DND-41 (cell line): ENCODE results near the gene LSM8.

ENCODE experiments used
- ATAC-seq: fragments of 200-7000 bp; cut with Tn5 transposase; 3 replicates; pipeline ENCODE4 v1.9.1; 2021; ENCODE audit warnings: low read depth; ENCODE audit not compliant: insufficient read depth
- DNase-seq: peaks from one replicate; pipeline ENCODE4 v3.0.0-alpha.2; 2020
- H2AFZ ChIP-seq: 2 replicates; pipeline ENCODE4 v1.6.0; 2012; ENCODE audit warnings: low read depth, low read length
- H3K27ac ChIP-seq: 2 replicates; pipeline ENCODE4 v1.5.1; 2012; ENCODE audit warnings: low read length, inconsistent platforms
- H3K27me3 ChIP-seq: fragments of 200-600 bp; sonication (generic); 2 replicates; pipeline ENCODE4 v1.6.0; 2012; ENCODE audit warnings: low read length, mild to moderate bottlenecking, inconsistent platforms; ENCODE audit not compliant: insufficient read depth, poor library complexity
- H3K36me3 ChIP-seq: 2 replicates; pipeline ENCODE4 v1.5.1; 2012; ENCODE audit warnings: low read length, inconsistent platforms; ENCODE audit not compliant: insufficient read depth
- H3K4me1 ChIP-seq: 2 replicates; pipeline ENCODE4 v1.5.1; 2012; ENCODE audit warnings: mild to moderate bottlenecking, low read length; ENCODE audit not compliant: insufficient read depth
- H3K4me2 ChIP-seq: 2 replicates; pipeline ENCODE4 v1.6.0; 2012; ENCODE audit warnings: mild to moderate bottlenecking, moderate library complexity, low read length, inconsistent platforms; ENCODE audit not compliant: insufficient read depth
- H3K4me3 ChIP-seq, 2 experiments: fragments of 200-600 bp in 1 of 2; shearing (Covaris generic) in 1 of 2; 2 replicates each; pipeline ENCODE4 v1.5.1; 2012 to 2016; ENCODE audit warnings: inconsistent platforms in 2 of 2, low read length in 2 of 2, mild to moderate bottlenecking in 2 of 2, low read depth in 1 of 2, moderate library complexity in 1 of 2
- H3K79me2 ChIP-seq: 2 replicates; pipeline ENCODE4 v1.6.0; 2012; ENCODE audit warnings: low read length, inconsistent platforms; ENCODE audit not compliant: insufficient read depth
- H3K9ac ChIP-seq: 2 replicates; pipeline ENCODE4 v1.6.0; 2012; ENCODE audit warnings: low read depth, mild to moderate bottlenecking, inconsistent platforms, low read length, moderate library complexity
- H3K9me3 ChIP-seq: 2 replicates; pipeline ENCODE4 v1.5.1; 2012; ENCODE audit warnings: low read length, moderate library complexity, mild to moderate bottlenecking, inconsistent platforms; ENCODE audit not compliant: insufficient read depth, severe bottlenecking
- H4K20me1 ChIP-seq: 2 replicates; pipeline ENCODE4 v1.6.0; 2012; ENCODE audit warnings: low read length; ENCODE audit not compliant: insufficient read depth
- EZH2 ChIP-seq: IDR thresholded peaks from 3 replicates; pipeline ENCODE4 v1.6.1; 2012; ENCODE audit warnings: borderline replicate concordance, low read depth, mild to moderate bottlenecking, moderate library complexity, low read length, inconsistent platforms; ENCODE audit not compliant: severe bottlenecking
- TF ChIP-seq, protein P1 (sequence below): IDR thresholded peaks from 2 replicates; pipeline ENCODE4 v1.5.1; 2012; ENCODE audit warnings: borderline replicate concordance, low read length, moderate library complexity, mild to moderate bottlenecking; ENCODE audit not compliant: poor library complexity, severe bottlenecking; ENCODE audit errors: extremely low read depth

LSM8 gene

GRCh38 chr7:118219157-118219512 lies 35.2 kb downstream of the LSM8 start:
- TF ChIP-seq, protein P1, sequence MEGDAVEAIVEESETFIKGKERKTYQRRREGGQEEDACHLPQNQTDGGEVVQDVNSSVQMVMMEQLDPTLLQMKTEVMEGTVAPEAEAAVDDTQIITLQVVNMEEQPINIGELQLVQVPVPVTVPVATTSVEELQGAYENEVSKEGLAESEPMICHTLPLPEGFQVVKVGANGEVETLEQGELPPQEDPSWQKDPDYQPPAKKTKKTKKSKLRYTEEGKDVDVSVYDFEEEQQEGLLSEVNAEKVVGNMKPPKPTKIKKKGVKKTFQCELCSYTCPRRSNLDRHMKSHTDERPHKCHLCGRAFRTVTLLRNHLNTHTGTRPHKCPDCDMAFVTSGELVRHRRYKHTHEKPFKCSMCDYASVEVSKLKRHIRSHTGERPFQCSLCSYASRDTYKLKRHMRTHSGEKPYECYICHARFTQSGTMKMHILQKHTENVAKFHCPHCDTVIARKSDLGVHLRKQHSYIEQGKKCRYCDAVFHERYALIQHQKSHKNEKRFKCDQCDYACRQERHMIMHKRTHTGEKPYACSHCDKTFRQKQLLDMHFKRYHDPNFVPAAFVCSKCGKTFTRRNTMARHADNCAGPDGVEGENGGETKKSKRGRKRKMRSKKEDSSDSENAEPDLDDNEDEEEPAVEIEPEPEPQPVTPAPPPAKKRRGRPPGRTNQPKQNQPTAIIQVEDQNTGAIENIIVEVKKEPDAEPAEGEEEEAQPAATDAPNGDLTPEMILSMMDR: no peak
- TF ChIP-seq EZH2: no peak
- DNase-seq (no peak), ATAC-seq (no peak)
- H3K4me3 ChIP-seq: no peak overlapping the region
- H3K9ac ChIP-seq: no peak overlapping the region
- no peaks in the 10 kb centered on the region for H3K27me3 ChIP-seq
- H3K36me3 ChIP-seq: no peaks in the 10 kb centered on the region
- H3K27ac ChIP-seq: no peak overlapping the region
- peaks cover 10% of the 10 kb centered on the region; the same call in 1 of the 2 replicates for H3K4me1 ChIP-seq
- H4K20me1 ChIP-seq: no peaks in the 10 kb centered on the region
- no peak overlapping the region for H3K4me2 ChIP-seq
- H3K79me2 ChIP-seq: peaks cover 3% of the 10 kb centered on the region; the same call in 1 of the 2 replicates
- no peak overlapping the region for H2AFZ ChIP-seq
- no peaks in the 10 kb centered on the region for H3K9me3 ChIP-seq

GRCh38 chr7:118220583-118220982 lies 36.6 kb downstream of the LSM8 start:
- TF ChIP-seq, protein P1: no peak
- TF ChIP-seq EZH2: no peak
- H3K36me3 ChIP-seq: no peaks in the 10 kb centered on the region
- no peak overlapping the region for H3K4me3 ChIP-seq
- H4K20me1 ChIP-seq: no peaks in the 10 kb centered on the region
- ATAC-seq: no peak
- H3K27ac ChIP-seq: no peak overlapping the region
- no peak overlapping the region for H2AFZ ChIP-seq
- no peaks in the 10 kb centered on the region for H3K79me2 ChIP-seq
- no peak for DNase-seq
- no peak overlapping the region for H3K4me2 ChIP-seq
- no peak overlapping the region for H3K9ac ChIP-seq
- no peaks in the 10 kb centered on the region for H3K9me3 ChIP-seq
- H3K4me1 ChIP-seq: peaks cover under 1% of the 10 kb centered on the region; the same call in 1 of the 2 replicates
- H3K27me3 ChIP-seq: no peaks in the 10 kb centered on the region

DNA sequence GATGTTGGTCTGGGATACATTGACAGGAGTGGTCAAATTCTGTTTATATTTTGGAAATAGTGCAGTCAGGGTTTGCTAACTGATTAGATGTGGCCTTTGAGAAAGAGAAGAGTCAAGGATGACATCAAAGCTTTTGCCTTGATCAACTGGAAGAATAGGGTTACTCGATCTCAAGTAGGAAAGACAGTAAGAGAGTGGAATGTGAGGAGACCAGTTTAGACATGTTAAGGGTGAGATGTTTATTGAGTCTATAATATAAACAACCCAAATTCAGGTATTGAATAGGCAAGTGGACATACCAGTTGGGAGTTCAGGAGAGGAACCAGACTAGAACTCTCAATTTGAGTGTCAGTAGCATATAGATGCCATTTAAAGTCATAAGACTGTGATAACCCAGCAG lies 38.6 kb downstream of the LSM8 start:
- Histone ChIP-seq H3K4me3 (no peak overlapping the region), H3K79me2 (no peaks in the 10 kb centered on the region), H4K20me1 (no peaks in the 10 kb centered on the region), H3K36me3 (no peaks in the 10 kb centered on the region), H3K9ac (no peak overlapping the region), H3K9me3 (no peaks in the 10 kb centered on the region), H3K4me1 (no peaks in the 10 kb centered on the region), H3K4me2 (no peak overlapping the region), H3K27me3 (no peaks in the 10 kb centered on the region), H3K27ac (no peak overlapping the region), H2AFZ (no peak overlapping the region)
- DNase-seq: no peak
- ATAC-seq: no peak
- TF ChIP-seq EZH2: no peak
- TF ChIP-seq, protein P1: no peak

- H3K9ac ChIP-seq: no peak within 1 kb of the TSS
- H3K4me2 ChIP-seq: no peak within 1 kb of the TSS
- no peaks in the 10 kb centered on the region for H3K36me3 ChIP-seq
- no peak within 1 kb of the TSS for H3K4me3 ChIP-seq
- H3K79me2 ChIP-seq: no peaks in the 10 kb centered on the region
- H3K27me3 ChIP-seq: no peaks in the 10 kb centered on the region
- no peaks in the 10 kb centered on the region for H4K20me1 ChIP-seq
- H3K9me3 ChIP-seq: no peaks in the 10 kb centered on the region
- TF ChIP-seq EZH2: no peak
- TF ChIP-seq, protein P1: no peak
- H2AFZ ChIP-seq: no peak within 1 kb of the TSS
- no peak within 1 kb of the TSS for H3K27ac ChIP-seq
- no peaks in the 10 kb centered on the region for H3K4me1 ChIP-seq
- ATAC-seq (no peak), DNase-seq (no peak)
These were observed 40.6 kb downstream of the LSM8 start, which contains the start of gene ANKRD7 for GRCh38 chr7:118224521-118224920. ANKRD7 (plus strand) TSS chr7:118224704; CDS start chr7:118224831, 127 bp downstream.
